Measurements from ENCODE around the gene LELP1. TPM values are rescaled to one million over a fixed set of nuclear protein-coding genes. Genes with fewer than 3 reads are reported as not detected.

The LELP1 gene
- total and polyA plus RNA-seq, 2 of the 8 experiments (the other 6 are each of a cell fraction or from before 2014, with no cell fraction given), result not detected

- H3K27me3 ChIP-seq (replicated peaks in 1 of 4; ENCODE audit: control insufficient read depth in 3 of 4, extremely low read depth in 1 of 4, insufficient read depth in 3 of 4, low read length in 3 of 4), result no peaks in the 10 kb centered on the region; a peak in 2 of 7 replicates
- no peaks in the 10 kb centered on the region for H3K79me2 ChIP-seq (ENCODE audit: control insufficient read depth in 1 of 2, insufficient read depth in 2 of 2, low read length in 2 of 2)
- no peak within 1 kb of the TSS for H3K4ac ChIP-seq (replicated peaks; ENCODE audit: insufficient read length, low read depth, low read length)
- no peak within 1 kb of the TSS for H2AFZ ChIP-seq (ENCODE audit: low read length)
- no peaks in the 10 kb centered on the region for H3K36me3 ChIP-seq (ENCODE audit: control insufficient read depth in 2 of 4, insufficient read depth in 4 of 4, low read length in 3 of 4)
- no peak for FAIRE-seq
- no peaks in the 10 kb centered on the region for H3K4me1 ChIP-seq (replicated peaks in 1 of 4; ENCODE audit: control insufficient read depth in 3 of 4, insufficient read depth in 4 of 4, low read length in 3 of 4)
- POLR2A ChIA-PET (ENCODE audit: partially characterized antibody), result no interaction called here
- no peaks in the 10 kb centered on the region for H3K79me1 ChIP-seq (ENCODE audit: low read depth, low read length)
- no peak within 1 kb of the TSS for H3K4me2 ChIP-seq (ENCODE audit: insufficient read depth in 1 of 2, low read depth in 2 of 2, low read length in 2 of 2)
- peaks cover 0 to 4% of the 10 kb centered on the region in 2 experiments; a peak in 2 of 4 replicates for H3K9me3 ChIP-seq (ENCODE audit: insufficient read depth in 2 of 2, low read depth in 1 of 2, low read length in 1 of 2)
- H4K20me1 ChIP-seq (replicated peaks in 1 of 2; ENCODE audit: control insufficient read depth in 1 of 2, insufficient read depth in 2 of 2, low read length in 2 of 2), result no peaks in the 10 kb centered on the region
- H3K18ac ChIP-seq (ENCODE audit: extremely low read depth, low read length), result no peak within 1 kb of the TSS
- no peak within 1 kb of the TSS for H4K8ac ChIP-seq (ENCODE audit: extremely low read depth, insufficient read depth, low read length)
- no peak for TF ChIP-seq SIN3A (conservative IDR thresholded peaks at IDR 0.05 in 1 of 2, IDR thresholded peaks at IDR 0.05 in 1 of 2; ENCODE audit: low read depth in 1 of 2, low read length in 2 of 2)
- no peak for TF ChIP-seq EP300 (IDR thresholded peaks at IDR 0.05; ENCODE audit: borderline replicate concordance in 1 of 2, low read depth in 2 of 2, low read length in 2 of 2)
- TF ChIP-seq JUND (IDR thresholded peaks at IDR 0.05; ENCODE audit: low read length), result no peak
- TF ChIP-seq ASH2L (IDR thresholded peaks at IDR 0.05; ENCODE audit: low read length), result no peak
- H2BK120ac ChIP-seq (replicated peaks; ENCODE audit: low read depth, low read length), result no peak within 1 kb of the TSS
- H2AK5ac ChIP-seq (ENCODE audit: low read depth, low read length), result no peak within 1 kb of the TSS
- no peak within 1 kb of the TSS for H3K27ac ChIP-seq (ENCODE audit: low read depth, low read length)
- CTCF ChIA-PET (ENCODE audit: partially characterized antibody), result interaction anchor here (1.4 to 1.5 kb wide), 2 partner anchors 12 to 347 kb away, joined by 5 read pairs; no protein-coding TSS in a partner anchor
- H2BK12ac ChIP-seq (ENCODE audit: low read depth, low read length), result no peak within 1 kb of the TSS
- H4K91ac ChIP-seq (replicated peaks; ENCODE audit: insufficient read length, low read length), result no peak within 1 kb of the TSS
- H2BK5ac ChIP-seq (ENCODE audit: low read depth, low read length), result no peak within 1 kb of the TSS
- no peak within 1 kb of the TSS for H3K9ac ChIP-seq (replicated peaks in 1 of 4; ENCODE audit: extremely low read depth in 1 of 4, low read depth in 3 of 4, low read length in 3 of 4)
- no peak within 1 kb of the TSS for H4K5ac ChIP-seq (ENCODE audit: insufficient read length, low read depth, low read length)
- WGBS, 2 experiments (ENCODE audit: extremely low coverage in 1 of 2, insufficient coverage in 1 of 2, insufficient read length in 1 of 2, insufficient replicate concordance in 2 of 2, low coverage in 1 of 2, low lambda C conversion rate in 2 of 2, missing lambda C conversion rate in 1 of 2), result 74% methylated on average over 3 of the region's 3 CpGs; no CpG with 5 or more reads in 1 of the 2 experiments
- H3K56ac ChIP-seq (replicated peaks; ENCODE audit: insufficient read length, low read depth, low read length), result no peak within 1 kb of the TSS
- H2BK20ac ChIP-seq (ENCODE audit: low read length), result no peak within 1 kb of the TSS
- DNase-seq (ENCODE audit: low read depth in 1 of 2, low spot score in 2 of 2), result no peak
- no peak within 1 kb of the TSS for H3K23ac ChIP-seq (ENCODE audit: insufficient read length)
- no peaks in the 10 kb centered on the region for H3K23me2 ChIP-seq (ENCODE audit: low read depth, low read length)
- no peak within 1 kb of the TSS for H3K4me3 ChIP-seq (ENCODE audit: extremely low read depth in 1 of 4, insufficient read depth in 2 of 4, low read depth in 3 of 4, low read length in 4 of 4)
- no peak within 1 kb of the TSS for H3K14ac ChIP-seq (ENCODE audit: insufficient read length)
- H2BK15ac ChIP-seq (ENCODE audit: low read length), result no peak within 1 kb of the TSS
Measured at GRCh38 chr1:153217212-153217611, 14.0 kb downstream of the LELP1 start, which contains the start of gene PRR9. PRR9 (plus strand) TSS chr1:153217584; CDS start chr1:153218145, 561 bp downstream.

All from H1 (cell line).